A673 (cell line): ENCODE data around the gene GRIN2C. TPM values are rescaled to one million over a fixed set of nuclear protein-coding genes. Genes with fewer than 3 reads are reported as not detected.

Source experiments
- BruUV-seq: library from RNA; stranded (reverse); fragments of 400-500 nt; replicated peaks from 2 replicates; lab custom pipeline; 2021; lab: Mats Ljungman, UMichigan
- CTCF ChIA-PET: fragments of 300-600 bp; sonication (Branson Sonifier 250); formaldehyde crosslinking; loops from one replicate; lab custom pipeline; 2022; ENCODE audit warnings: antibody characterized with exemption; lab: Charles Lee
- POLR2A ChIA-PET: fragments of 300-600 bp; sonication (Branson Sonifier 250); formaldehyde crosslinking; loops from one replicate; lab custom pipeline; 2022; ENCODE audit warnings: antibody characterized with exemption; ENCODE audit not compliant: low non-redundant PET; lab: Charles Lee
- DNase-seq: peaks from one replicate; pipeline ENCODE4 v3.0.0-alpha.2; 2015; ENCODE audit warnings: low spot score
- H3K27ac ChIP-seq: fragments of 200-600 bp; sonication (generic); 2 replicates; pipeline ENCODE4 v1.5.1; 2016; ENCODE audit warnings: mixed run types, low read depth, mild to moderate bottlenecking, mixed read lengths, antibody characterized with exemption, low read length; ENCODE audit not compliant: poor library complexity, severe bottlenecking
- H3K27me3 ChIP-seq: fragments of 200-600 bp; sonication (generic); replicated peaks from 2 replicates; pipeline ENCODE4 v1.6.1; 2017; ENCODE audit warnings: mixed run types, low read depth, mild to moderate bottlenecking, mixed read lengths, antibody characterized with exemption, low read length; ENCODE audit not compliant: insufficient read depth, poor library complexity
- H3K36me3 ChIP-seq: fragments of 200-600 bp; sonication (generic); 2 replicates; pipeline ENCODE4 v1.6.1; 2016; ENCODE audit warnings: mixed run types, mild to moderate bottlenecking, mixed read lengths, antibody characterized with exemption, low read length; ENCODE audit not compliant: insufficient read depth, poor library complexity, severe bottlenecking
- H3K4me1 ChIP-seq: fragments of 200-600 bp; sonication (generic); 2 replicates; pipeline ENCODE4 v1.6.1; 2017; ENCODE audit warnings: mixed run types, mild to moderate bottlenecking, mixed read lengths, antibody characterized with exemption, low read length; ENCODE audit not compliant: insufficient read depth, poor library complexity, severe bottlenecking
- H3K4me3 ChIP-seq: fragments of 200-600 bp; sonication (generic); 2 replicates; pipeline ENCODE4 v1.5.1; 2016; ENCODE audit warnings: low read depth, mixed run types, mild to moderate bottlenecking, mixed read lengths, low read length; ENCODE audit not compliant: poor library complexity, severe bottlenecking
- H3K9me3 ChIP-seq: fragments of 200-600 bp; sonication (generic); 2 replicates; pipeline ENCODE4 v1.6.1; 2016; ENCODE audit warnings: mixed run types, low read depth, mild to moderate bottlenecking, mixed read lengths, antibody characterized with exemption, low read length; ENCODE audit not compliant: poor library complexity, severe bottlenecking
- EZH2 ChIP-seq: fragments of 200-600 bp; sonication (generic); IDR thresholded peaks from 2 replicates; pipeline ENCODE4 v1.6.1; 2017; ENCODE audit warnings: borderline replicate concordance, low read depth, mild to moderate bottlenecking, mixed read lengths, antibody characterized with exemption, low read length; ENCODE audit not compliant: poor library complexity, severe bottlenecking
- intact Hi-C: fragments of 100-400 bp; cut with micrococcal nuclease; formaldehyde crosslinking; loops from one replicate; pipeline ENCODE4 v1.10.0; 2022; ENCODE audit not compliant: unreplicated experiment
- total RNA-seq: library from RNA; stranded (reverse); gene quantifications from 2 replicates; pipeline ENCODE4 v1.2.3, GENCODE V29; 2021
- TF ChIP-seq, protein P1 (sequence below): fragments of 300-800, 200-600 bp; sonication (generic); conservative IDR thresholded peaks from 2 replicates; pipeline ENCODE4 v1.5.1; 2017; ENCODE audit warnings: low read depth, mild to moderate bottlenecking, antibody characterized with exemption, low read length, moderate library complexity, mixed read lengths

Gene GRIN2C
- total RNA-seq, 1 experiment from 2014 or later = 0.09 TPM

DNA sequence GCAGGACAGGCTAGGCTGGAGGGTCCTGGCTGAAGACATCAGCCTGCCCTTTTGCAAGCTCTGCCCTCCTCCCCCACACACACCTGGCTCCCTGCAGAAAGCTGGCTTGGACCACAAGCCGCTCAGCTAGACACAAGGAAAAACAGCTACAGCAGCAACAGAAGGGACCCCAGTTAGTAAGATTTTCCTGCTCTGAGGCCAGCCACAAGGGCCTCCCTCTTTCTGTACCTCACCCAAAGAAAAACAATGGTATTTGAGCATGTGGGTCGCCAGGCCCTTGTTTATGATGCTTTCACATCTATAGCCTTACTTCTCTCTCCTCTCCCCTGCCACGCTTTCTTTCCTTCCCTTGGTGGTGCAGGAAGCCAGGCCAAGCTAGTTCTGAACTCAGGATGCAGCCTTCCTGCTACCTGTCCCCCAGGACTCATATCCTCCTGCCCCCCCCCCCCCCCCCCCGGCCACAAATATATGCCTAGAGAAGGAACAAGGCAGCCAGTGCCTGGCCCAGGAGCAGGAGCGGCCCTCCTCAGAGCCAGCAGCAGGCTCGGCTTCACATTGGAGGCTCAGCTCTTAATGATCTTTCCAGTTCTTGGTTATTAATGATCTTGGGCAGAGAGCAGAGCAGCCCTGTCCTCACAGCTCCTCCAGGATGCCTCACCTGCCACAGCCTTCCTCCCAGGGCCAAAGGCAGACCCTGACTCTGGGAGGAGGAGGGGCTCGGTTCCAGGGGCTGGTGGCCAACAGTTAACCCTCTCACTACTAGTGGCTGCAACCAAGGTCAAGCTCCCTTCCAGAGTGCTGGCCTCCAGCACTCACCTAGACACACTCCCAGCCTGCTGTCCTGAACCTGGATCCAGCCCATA, 19.5 kb downstream of the GRIN2C start:
- ChIA-PET CTCF (no interaction called here), POLR2A (no interaction called here)
- no peak for DNase-seq

DNA sequence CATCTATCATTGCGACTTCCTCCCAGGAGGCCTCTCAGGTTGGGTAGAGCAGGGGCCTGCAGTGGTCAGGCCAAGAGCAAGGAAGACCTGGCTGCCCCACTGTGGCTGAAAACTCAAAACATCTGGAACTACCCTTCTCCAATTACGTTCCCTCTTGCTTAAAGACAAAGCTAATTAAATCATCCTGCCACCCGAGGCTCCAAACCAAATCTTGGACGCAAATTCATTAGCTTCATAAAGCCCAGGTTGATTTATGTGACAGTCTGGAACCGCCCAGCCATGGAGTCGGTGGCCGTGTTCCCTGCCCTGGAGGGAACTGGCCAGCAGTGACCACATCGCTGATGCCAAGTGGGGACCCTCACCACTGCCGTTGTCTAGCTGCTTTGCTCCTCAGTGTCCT, 21.4 kb downstream of the GRIN2C start:
- no TSS peak for BruUV-seq
- POLR2A ChIA-PET = no interaction called here
- H3K4me1 ChIP-seq = peaks cover 35% of the 10 kb centered on the region
- DNase-seq = no peak
- no peaks in the 10 kb centered on the region for H3K36me3 ChIP-seq
- no peak for TF ChIP-seq EZH2
- TF ChIP-seq, protein P1, sequence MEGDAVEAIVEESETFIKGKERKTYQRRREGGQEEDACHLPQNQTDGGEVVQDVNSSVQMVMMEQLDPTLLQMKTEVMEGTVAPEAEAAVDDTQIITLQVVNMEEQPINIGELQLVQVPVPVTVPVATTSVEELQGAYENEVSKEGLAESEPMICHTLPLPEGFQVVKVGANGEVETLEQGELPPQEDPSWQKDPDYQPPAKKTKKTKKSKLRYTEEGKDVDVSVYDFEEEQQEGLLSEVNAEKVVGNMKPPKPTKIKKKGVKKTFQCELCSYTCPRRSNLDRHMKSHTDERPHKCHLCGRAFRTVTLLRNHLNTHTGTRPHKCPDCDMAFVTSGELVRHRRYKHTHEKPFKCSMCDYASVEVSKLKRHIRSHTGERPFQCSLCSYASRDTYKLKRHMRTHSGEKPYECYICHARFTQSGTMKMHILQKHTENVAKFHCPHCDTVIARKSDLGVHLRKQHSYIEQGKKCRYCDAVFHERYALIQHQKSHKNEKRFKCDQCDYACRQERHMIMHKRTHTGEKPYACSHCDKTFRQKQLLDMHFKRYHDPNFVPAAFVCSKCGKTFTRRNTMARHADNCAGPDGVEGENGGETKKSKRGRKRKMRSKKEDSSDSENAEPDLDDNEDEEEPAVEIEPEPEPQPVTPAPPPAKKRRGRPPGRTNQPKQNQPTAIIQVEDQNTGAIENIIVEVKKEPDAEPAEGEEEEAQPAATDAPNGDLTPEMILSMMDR = no peak
- no peaks in the 10 kb centered on the region for H3K27me3 ChIP-seq
- H3K27ac ChIP-seq = peak overlapping the region; percentile 52
- H3K4me3 ChIP-seq = no peak overlapping the region
- CTCF ChIA-PET = no interaction called here
- no peaks in the 10 kb centered on the region for H3K9me3 ChIP-seq
- intact Hi-C loops = no loop called here

More for the DNA sequence above, 19.5 kb downstream of the GRIN2C start:
- no peaks in the 10 kb centered on the region for H3K27me3 ChIP-seq
- H3K9me3 ChIP-seq = no peaks in the 10 kb centered on the region
- intact Hi-C loops = no loop called here
- BruUV-seq = no TSS peak
- peaks cover 35% of the 10 kb centered on the region for H3K4me1 ChIP-seq
- H3K27ac ChIP-seq = peak overlapping the region; percentile 42
- no peaks in the 10 kb centered on the region for H3K36me3 ChIP-seq
- H3K4me3 ChIP-seq = no peak overlapping the region
- no peak for TF ChIP-seq EZH2
- TF ChIP-seq, protein P1 = no peak

DNA sequence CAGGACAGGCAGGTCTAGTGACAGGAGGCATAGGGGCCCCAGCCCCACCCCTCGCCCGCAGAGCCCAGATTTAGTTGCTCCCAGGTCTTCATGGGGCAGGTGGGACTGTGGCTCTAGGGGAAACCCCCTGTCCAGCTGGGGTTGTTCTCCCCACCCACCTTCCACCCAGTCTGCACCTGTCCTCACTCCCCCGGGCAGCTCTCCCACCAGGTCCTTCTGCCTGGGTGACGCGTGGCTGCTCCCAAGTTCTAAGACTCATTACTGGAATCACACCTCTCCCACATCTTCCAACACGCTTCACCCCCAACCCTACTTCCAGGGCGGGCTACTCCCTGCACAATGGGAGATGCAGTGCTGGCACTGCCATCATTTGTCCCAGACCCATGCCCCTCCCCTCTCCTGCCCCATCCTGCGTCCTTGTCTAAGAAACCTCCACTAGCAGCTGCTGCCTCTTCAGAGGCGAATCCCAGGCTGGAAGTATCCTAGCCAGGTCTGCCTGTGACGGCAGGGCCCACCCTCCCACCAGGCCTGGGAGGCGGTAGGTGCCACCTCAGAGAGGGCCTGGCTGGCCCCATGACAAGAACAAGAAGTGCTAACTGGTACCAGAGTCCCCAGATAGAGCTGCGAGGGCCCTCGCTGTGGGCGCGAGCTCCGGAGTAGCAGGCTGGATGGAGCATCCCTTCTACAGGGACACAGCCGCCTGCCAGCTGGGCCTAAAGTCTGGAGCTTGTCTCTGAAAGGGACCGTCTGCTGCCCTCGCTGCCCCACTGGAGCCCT, 22.8 kb downstream of the GRIN2C start:
- DNase-seq = no peak
- no peaks in the 10 kb centered on the region for H3K27me3 ChIP-seq
- no peaks in the 10 kb centered on the region for H3K9me3 ChIP-seq
- no peaks in the 10 kb centered on the region for H3K36me3 ChIP-seq
- intact Hi-C loops = no loop called here
- BruUV-seq = TSS peak; percentile 14
- ChIA-PET POLR2A (no interaction called here), CTCF (no interaction called here)
- TF ChIP-seq EZH2 = no peak
- TF ChIP-seq, protein P1 = no peak
- no peak overlapping the region for H3K4me3 ChIP-seq
- H3K4me1 ChIP-seq = peaks cover 26% of the 10 kb centered on the region
- H3K27ac ChIP-seq = no peak overlapping the region
